Right lobe of liver (tissue), 4 donors: Measurements from ENCODE around the gene SLC25A44.

Source experiments
- POLR2A ChIP-seq: fragments of 450-650 bp; IDR thresholded peaks from one replicate; pipeline ENCODE4 v1.6.1; 2017; ENCODE audit warnings: antibody characterized with exemption, mild to moderate bottlenecking
- TF ChIP-seq, protein P1 (sequence below), 4 donors: fragments of 200-600 bp in 3 of 4; fragments of 450-650 bp in 1 of 4; IDR thresholded peaks; one replicate each; pipeline versions ENCODE4 v1.5.1 to v1.8.0; 2016 to 2022; ENCODE audit warnings: antibody characterized with exemption in 4 of 4, mild to moderate bottlenecking in 2 of 4
- donor health status: DM: no; HTN: no; CAD: no.
- donor health status: DM: no; HTN: no; CAD: no.
- donor health status: DM: no; HTN: yes; CAD: no.

DNA sequence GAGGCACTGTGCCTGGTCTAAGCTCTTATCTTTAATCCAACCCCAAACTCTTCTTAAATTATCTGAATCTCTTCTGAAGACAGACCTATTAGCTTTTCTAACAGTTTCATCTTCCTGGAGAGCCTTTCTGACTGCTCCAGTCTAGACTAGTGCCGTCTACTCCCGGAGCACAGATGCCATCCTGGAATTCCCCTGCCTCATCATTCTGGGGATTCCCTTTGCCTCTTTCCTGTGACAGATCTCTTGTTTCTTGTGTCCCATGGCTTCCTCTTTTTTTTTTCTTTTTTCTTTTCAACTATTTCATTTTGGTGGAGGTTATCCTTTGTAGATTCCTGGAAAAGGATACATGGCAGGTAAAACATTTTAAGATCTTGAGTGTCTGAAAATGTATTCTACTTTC, 28.8 kb upstream of the SLC25A44 start:
- no peak for TF ChIP-seq POLR2A
- TF ChIP-seq, protein P1, sequence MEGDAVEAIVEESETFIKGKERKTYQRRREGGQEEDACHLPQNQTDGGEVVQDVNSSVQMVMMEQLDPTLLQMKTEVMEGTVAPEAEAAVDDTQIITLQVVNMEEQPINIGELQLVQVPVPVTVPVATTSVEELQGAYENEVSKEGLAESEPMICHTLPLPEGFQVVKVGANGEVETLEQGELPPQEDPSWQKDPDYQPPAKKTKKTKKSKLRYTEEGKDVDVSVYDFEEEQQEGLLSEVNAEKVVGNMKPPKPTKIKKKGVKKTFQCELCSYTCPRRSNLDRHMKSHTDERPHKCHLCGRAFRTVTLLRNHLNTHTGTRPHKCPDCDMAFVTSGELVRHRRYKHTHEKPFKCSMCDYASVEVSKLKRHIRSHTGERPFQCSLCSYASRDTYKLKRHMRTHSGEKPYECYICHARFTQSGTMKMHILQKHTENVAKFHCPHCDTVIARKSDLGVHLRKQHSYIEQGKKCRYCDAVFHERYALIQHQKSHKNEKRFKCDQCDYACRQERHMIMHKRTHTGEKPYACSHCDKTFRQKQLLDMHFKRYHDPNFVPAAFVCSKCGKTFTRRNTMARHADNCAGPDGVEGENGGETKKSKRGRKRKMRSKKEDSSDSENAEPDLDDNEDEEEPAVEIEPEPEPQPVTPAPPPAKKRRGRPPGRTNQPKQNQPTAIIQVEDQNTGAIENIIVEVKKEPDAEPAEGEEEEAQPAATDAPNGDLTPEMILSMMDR (IDR thresholded peaks at IDR 0.05) = no peak
